GM19328 (cell line): Measurements from ENCODE around the gene METTL26.

Experiments
- ATAC-seq: cut with Tn5 transposase; IDR thresholded peaks from one replicate; pipeline ENCODE4 v1.9.1; 2021; ENCODE audit warnings: mild to moderate bottlenecking, moderate library complexity; ENCODE audit not compliant: unreplicated experiment

Gene METTL26

GRCh38 chr16:586047-586644 lies 50.0 kb downstream of the METTL26 start:
- no peak for ATAC-seq

GRCh38 chr16:585351-585750 lies 50.8 kb downstream of the METTL26 start:
- ATAC-seq = no peak
